Left renal pelvis (tissue), 4 donors: ENCODE data around the gene LSS. TPM values are rescaled to one million over a fixed set of nuclear protein-coding genes. Genes with fewer than 3 reads are reported as not detected.
A peak's percentile ranks its signal among the peaks of the same experiment; 100 is the strongest.
"Not testable (repeated sequence)": the region's sequence is repeated elsewhere in the genome, so short reads cannot be mapped to it uniquely, and the experiment has no call there.

ENCODE experiments used
- DNase-seq, 4 donors: peaks; one replicate each; pipeline ENCODE4 v3.0.0-alpha.2; 2013; ENCODE audit warnings: low read depth in 4 of 4, low spot score in 3 of 4
- polyA plus RNA-seq, 4 donors: library from polyadenylated mRNA; unstranded; fragments of 120-200 nt; gene quantifications; one replicate each; pipeline ENCODE4 v1.2.1, GENCODE V29; 2013; ENCODE audit not compliant: insufficient read length in 4 of 4

Gene LSS
- polyA plus RNA-seq, 4 donors: 25.9 to 54.0 (median 32.2) TPM

DNA sequence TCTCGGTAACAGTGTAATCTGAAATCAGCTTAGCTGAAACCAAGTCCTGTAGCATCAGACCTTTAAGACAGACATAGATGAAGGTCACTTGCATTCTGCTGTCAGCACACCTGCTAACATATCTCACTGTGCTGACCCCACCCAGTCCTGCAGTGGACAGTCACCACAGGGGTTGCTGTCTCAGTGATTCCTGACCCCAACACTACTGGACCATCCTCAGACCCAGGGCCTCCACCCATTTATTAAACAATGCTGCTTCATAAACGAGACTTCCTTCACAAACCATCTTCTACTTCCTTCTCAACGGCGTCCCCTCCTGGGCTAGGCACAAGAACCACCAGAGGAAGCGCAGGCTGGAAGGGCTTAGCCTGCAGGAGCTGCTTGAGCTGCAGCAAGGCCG lies 17.8 kb upstream of the LSS start:
- no peak for DNase-seq

- DNase-seq: no peak
Measured at GRCh38 chr21:46245213-46245915, 16.8 kb upstream of the LSS start.

GRCh38 chr21:46244602-46245001 lies 16.0 kb upstream of the LSS start:
- DNase-seq: no peak

GRCh38 chr21:46243960-46244361 lies 15.4 kb upstream of the LSS start:
- DNase-seq: no peak

- no peak for DNase-seq
Measured at GRCh38 chr21:46243325-46243724, 14.8 kb upstream of the LSS start.

DNA sequence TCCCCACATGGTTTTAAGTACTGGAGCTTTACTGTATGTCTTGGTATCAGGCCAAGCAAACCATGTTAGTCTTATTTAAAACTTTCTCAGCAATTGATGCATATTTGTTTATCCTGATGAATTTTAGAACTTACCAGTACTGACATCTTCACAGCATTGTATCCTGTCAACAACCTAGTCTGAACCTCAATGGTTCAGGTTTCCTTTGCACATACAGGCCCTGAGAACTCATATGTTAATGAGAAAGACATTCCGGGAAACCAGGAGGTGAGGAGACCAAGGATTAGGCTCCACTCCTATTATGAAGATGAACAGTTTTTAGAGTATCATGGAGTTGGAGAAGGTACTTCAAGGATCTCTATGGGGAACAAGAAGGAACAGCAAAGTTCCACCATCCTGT lies 13.0 kb upstream of the LSS start:
- DNase-seq: not testable (repeated sequence)

DNA sequence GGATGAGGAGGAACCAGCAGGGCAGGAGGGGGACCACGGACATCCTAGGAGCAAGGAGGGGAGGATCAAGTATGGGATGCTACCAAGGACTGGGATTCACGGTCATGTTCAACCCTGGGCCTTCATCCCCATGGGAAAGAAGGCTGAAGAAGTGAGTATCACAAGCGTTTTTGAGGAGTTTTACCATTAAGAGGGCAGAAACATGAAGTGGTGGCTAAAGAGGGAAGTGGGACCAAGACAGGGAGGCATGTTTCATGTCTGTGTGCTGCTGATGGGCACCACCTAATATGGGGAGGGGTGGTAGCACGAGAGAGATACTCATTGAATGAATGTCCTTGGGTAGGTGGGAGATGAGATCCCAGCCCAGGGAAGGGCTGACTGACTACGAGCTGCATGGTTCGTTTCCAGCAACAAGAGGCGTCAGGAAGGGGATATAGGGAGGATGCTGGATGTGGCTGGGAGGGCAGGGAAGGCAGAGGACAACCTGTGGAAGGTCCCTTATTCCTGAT lies 11.3 kb upstream of the LSS start:
- no peak for DNase-seq

GRCh38 chr21:46237474-46237873 lies 8.9 kb upstream of the LSS start:
- DNase-seq: no peak

DNA sequence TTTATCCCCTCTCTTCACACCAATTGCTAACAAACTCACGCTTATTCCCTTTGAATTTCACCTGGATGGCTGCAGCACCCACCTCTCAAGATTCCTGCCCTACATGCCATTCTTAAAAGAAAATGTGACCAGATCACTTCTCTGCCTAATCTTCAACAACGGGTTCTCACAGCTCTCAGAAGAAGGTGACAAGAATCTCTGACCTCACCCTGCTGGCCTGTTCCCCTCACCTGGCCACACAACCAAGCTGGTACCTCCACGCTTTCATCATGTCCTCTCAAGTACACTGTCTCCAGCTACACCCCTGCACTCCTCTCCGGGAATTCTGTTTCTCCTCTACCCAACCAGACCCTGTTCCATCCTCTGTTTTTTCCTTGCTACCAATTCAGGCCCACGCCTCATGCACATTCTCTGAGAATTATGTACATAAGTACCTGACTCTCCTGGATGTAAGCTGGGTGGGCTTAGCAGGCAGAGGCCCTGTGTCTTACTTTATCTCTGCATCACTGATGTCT lies 5.9 kb upstream of the LSS start:
- no peak for DNase-seq

- DNase-seq: no peak
Measured at GRCh38 chr21:46229923-46230260, 1.3 kb upstream of the LSS start.

DNA sequence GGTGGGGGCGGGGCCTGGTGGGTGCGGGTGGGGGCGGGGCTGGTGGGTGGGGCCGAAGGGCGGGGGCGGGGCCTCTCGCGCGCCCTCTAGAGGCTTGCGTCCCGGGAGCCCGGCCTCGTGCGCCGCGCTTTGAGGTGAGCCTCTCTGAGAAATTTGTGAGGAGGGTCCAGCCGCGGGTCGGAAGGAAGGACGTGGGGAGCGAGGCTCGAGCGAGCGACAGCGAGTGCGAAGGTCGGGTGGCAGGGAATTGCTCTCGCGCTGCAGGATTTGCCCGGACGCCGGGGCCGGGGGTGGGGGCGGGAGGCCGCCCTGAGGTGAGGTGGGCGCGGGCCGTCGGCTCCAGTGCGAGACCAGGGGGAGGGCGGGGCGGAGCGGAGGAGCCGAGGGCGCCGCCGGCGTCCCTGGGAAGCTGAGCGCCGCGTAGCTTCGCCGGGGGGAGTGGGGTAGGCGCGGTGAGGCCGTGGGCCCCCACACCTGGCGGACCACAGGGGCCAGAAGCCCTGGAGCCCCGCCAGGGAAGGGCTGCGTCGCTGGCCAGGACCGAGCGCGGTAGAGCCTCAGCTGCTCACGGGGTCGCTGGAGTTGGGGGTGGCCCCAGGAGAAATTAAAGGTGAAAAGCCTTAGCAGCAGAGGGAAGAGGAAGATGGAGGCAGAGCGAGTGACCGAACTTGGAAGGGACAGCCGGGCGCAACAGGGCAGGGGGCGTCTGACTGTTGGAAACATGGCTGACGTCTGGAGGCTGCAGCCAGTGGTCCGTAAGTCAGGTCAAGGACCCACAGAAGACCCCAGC lies 754 bp upstream of the LSS start:
- DNase-seq: peak in 1 of 4 donors; percentile 18

- no peak for DNase-seq
Measured at GRCh38 chr21:46227811-46228344, 696 bp downstream of the LSS start.

DNA sequence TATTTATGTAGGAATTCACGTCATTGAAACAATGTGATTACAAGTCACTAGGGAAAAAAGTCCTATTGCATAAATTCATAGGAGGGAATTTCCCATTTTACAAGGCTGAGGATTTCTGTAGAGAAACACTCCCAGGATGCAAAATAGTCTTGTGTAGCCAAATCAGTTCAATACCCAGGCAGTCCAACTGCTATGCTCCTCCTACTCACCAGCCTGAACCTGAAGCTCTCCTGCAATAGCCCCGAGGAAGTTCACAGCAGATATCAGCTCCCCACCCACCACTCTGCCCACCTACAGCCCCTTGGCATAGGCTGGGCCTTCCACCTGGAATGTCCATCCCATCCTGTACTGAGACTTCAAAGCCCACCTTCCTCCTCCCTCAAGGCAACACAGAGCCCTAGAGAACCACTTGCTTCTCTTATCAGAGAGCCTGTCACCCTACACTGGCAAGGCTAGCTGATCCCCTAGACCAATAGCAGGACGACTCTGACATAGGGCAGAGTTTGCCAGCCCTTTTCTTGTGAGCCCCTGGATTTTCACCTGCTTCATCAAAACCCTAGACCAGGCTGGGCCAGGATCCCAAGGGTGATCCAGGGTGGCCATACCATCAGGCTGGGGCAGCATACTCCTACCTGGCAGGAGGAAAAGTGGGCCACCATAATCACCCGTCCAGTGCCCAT lies 1.5 kb downstream of the LSS start:
- no peak for DNase-seq

- no peak for DNase-seq
Measured at GRCh38 chr21:46226146-46226545, 2.4 kb downstream of the LSS start.

GRCh38 chr21:46223661-46224060 lies 4.9 kb downstream of the LSS start:
- not testable (repeated sequence) for DNase-seq

DNA sequence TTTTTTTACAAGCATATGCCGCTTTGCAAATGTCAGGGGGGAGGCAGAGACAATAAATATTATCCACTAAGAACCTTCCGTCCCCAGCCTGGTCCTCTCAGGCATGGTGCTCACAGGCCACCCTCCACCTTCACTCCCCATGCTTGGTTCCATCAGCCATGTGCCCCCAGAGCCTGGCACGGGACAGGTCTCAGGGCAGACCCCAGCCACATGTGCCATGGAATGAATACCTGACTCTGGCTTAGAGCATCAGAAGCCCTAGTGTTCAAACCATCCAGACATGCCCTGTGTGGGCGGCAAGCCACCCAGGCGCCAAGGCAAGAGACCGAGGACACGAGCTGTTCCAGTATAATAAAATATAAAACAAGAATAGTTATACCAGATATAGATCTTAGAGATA lies 5.4 kb downstream of the LSS start:
- no peak for DNase-seq

GRCh38 chr21:46222436-46223116 lies 6.0 kb downstream of the LSS start:
- no peak for DNase-seq

- DNase-seq: no peak
Measured at GRCh38 chr21:46221664-46222435, 6.7 kb downstream of the LSS start.

DNA sequence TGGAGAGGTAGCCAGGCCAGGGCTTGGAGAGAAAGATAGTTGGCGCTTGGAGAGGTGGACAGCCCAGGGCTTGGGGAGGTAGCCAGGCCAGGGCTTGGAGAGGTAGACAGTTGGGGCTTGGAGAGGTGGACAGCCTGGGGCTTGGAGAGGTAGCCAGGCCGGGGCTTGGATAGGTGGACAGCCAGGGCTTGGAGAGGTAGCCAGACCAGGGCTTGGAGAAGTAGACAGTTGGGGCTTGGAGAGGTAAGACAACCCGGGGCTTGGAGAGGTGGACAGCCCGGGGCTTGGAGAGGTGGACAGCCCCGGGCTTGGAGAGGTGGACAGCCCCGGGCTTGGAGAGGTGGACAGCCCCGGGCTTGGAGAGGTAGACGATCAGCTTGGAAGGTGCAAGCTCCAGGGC lies 7.7 kb downstream of the LSS start:
- no peak for DNase-seq
